Measurements from ENCODE around the gene RARB. TPM values are rescaled to one million over a fixed set of nuclear protein-coding genes. Genes with fewer than 3 reads are reported as not detected.

Gene RARB
- total and polyA plus RNA-seq, 9 donors = 12.0 to 23.2 (median 16.1) TPM

- no CpG with 5 or more reads among the region's 1 CpG for WGBS (ENCODE audit: insufficient coverage)
- Histone ChIP-seq H3K27ac (ENCODE audit: low read length) (no peak overlapping the region), H3K4me3 (ENCODE audit: low read length) (no peak overlapping the region), H3K27me3 (ENCODE audit: control insufficient read depth, insufficient read depth, low read length) (no peaks in the 10 kb centered on the region), H3K9me3 (replicated peaks; ENCODE audit: control insufficient read depth, low read depth, low read length) (no peaks in the 10 kb centered on the region), H3K36me3 (ENCODE audit: control insufficient read depth, insufficient read depth, low read length) (peaks cover 24% of the 10 kb centered on the region), H3K4me1 (ENCODE audit: control insufficient read depth, insufficient read depth, low read length) (no peaks in the 10 kb centered on the region)
- DNase-seq = no peak
These were observed 203.9 kb downstream of the RARB start for GRCh38 chr3:25631989-25632388.

GRCh38 chr3:25633919-25634318 lies 205.9 kb downstream of the RARB start:
- H3K4me1 ChIP-seq (ENCODE audit: control insufficient read depth, insufficient read depth, low read length) = no peaks in the 10 kb centered on the region
- H3K27ac ChIP-seq (ENCODE audit: low read length) = no peak overlapping the region
- H3K4me3 ChIP-seq (ENCODE audit: low read length) = no peak overlapping the region
- no CpG with 5 or more reads among the region's 3 CpGs for WGBS (ENCODE audit: insufficient coverage)
- DNase-seq = no peak
- H3K9me3 ChIP-seq (replicated peaks; ENCODE audit: control insufficient read depth, low read depth, low read length) = no peaks in the 10 kb centered on the region
- H3K27me3 ChIP-seq (ENCODE audit: control insufficient read depth, insufficient read depth, low read length) = no peaks in the 10 kb centered on the region
- peaks cover 17% of the 10 kb centered on the region for H3K36me3 ChIP-seq (ENCODE audit: control insufficient read depth, insufficient read depth, low read length)

GRCh38 chr3:25635038-25635437 lies 207.0 kb downstream of the RARB start:
- WGBS (ENCODE audit: insufficient coverage) = no CpG with 5 or more reads among the region's 3 CpGs
- peaks cover 17% of the 10 kb centered on the region for H3K36me3 ChIP-seq (ENCODE audit: control insufficient read depth, insufficient read depth, low read length)
- DNase-seq = no peak
- no peaks in the 10 kb centered on the region for H3K27me3 ChIP-seq (ENCODE audit: control insufficient read depth, insufficient read depth, low read length)
- no peaks in the 10 kb centered on the region for H3K9me3 ChIP-seq (replicated peaks; ENCODE audit: control insufficient read depth, low read depth, low read length)
- H3K4me1 ChIP-seq (ENCODE audit: control insufficient read depth, insufficient read depth, low read length) = no peaks in the 10 kb centered on the region
- no peak overlapping the region for H3K27ac ChIP-seq (ENCODE audit: low read length)
- no peak overlapping the region for H3K4me3 ChIP-seq (ENCODE audit: low read length)

Other genes with a start within 250 kb of the RARB start
- gene TOP2B, start 236.6 kb downstream of the RARB start, total RNA-seq = 115 TPM
- 100 to 1,000 TPM; 110 to 162 (median 130) TPM for gene TOP2B, start 236.6 kb downstream of the RARB start, polyA plus RNA-seq (ENCODE audit: insufficient read depth in 1 of 8, insufficient read length in 8 of 8, low replicate concordance in 1 of 8)